ENCODE measurements around the gene MAP1B. TPM values are rescaled to one million over a fixed set of nuclear protein-coding genes. Genes with fewer than 3 reads are reported as not detected.

Gene MAP1B
- total RNA-seq, 1 donor from 2014 or later: 20.5 TPM

- TF ChIP-seq CTCF (IDR thresholded peaks at IDR 0.05): no peak
- Histone ChIP-seq H3K4me3 (no peak overlapping the region), H3K27ac (no peak overlapping the region), H3K36me3 (no peaks in the 10 kb centered on the region), H3K9me3 (no peaks in the 10 kb centered on the region), H3K27me3 (no peaks in the 10 kb centered on the region), H3K4me1 (no peaks in the 10 kb centered on the region)
- DNase-seq (no peak), ATAC-seq (no peak)
- intact Hi-C loops (cut with DNase I): no loop called here
Measured at GRCh38 chr5:72187388-72188075, 80.3 kb downstream of the MAP1B start.

GRCh38 chr5:72188166-72188565 lies 80.9 kb downstream of the MAP1B start:
- H3K27me3 ChIP-seq: no peaks in the 10 kb centered on the region
- no peaks in the 10 kb centered on the region for H3K9me3 ChIP-seq
- no peaks in the 10 kb centered on the region for H3K36me3 ChIP-seq
- no peak for DNase-seq
- intact Hi-C loops (cut with DNase I): no loop called here
- H3K27ac ChIP-seq: no peak overlapping the region
- no peak for ATAC-seq
- no peak overlapping the region for H3K4me3 ChIP-seq
- H3K4me1 ChIP-seq: no peaks in the 10 kb centered on the region
- TF ChIP-seq CTCF (IDR thresholded peaks at IDR 0.05): no peak

- no peak overlapping the region for H3K27ac ChIP-seq
- H3K27me3 ChIP-seq: no peaks in the 10 kb centered on the region
- intact Hi-C loops (cut with DNase I): no loop called here
Measured at GRCh38 chr5:72189146-72189545, 81.9 kb downstream of the MAP1B start.

GRCh38 chr5:72191404-72191803 lies 84.1 kb downstream of the MAP1B start:
- Histone ChIP-seq H3K4me3 (no peak overlapping the region), H3K27me3 (no peaks in the 10 kb centered on the region), H3K36me3 (no peaks in the 10 kb centered on the region), H3K4me1 (no peaks in the 10 kb centered on the region), H3K9me3 (no peaks in the 10 kb centered on the region), H3K27ac (no peak overlapping the region)
- DNase-seq (no peak), ATAC-seq (no peak)
- TF ChIP-seq CTCF (IDR thresholded peaks at IDR 0.05): no peak
- intact Hi-C loops (cut with DNase I): no loop called here

More at GRCh38 chr5:72189146-72189545, 81.9 kb downstream of the MAP1B start:
- no peak for DNase-seq
- ATAC-seq: no peak
- no peaks in the 10 kb centered on the region for H3K36me3 ChIP-seq
- TF ChIP-seq CTCF (IDR thresholded peaks at IDR 0.05): no peak
- no peaks in the 10 kb centered on the region for H3K4me1 ChIP-seq
- no peaks in the 10 kb centered on the region for H3K9me3 ChIP-seq
- H3K4me3 ChIP-seq: no peak overlapping the region

GRCh38 chr5:72194846-72195245 lies 87.6 kb downstream of the MAP1B start:
- no peaks in the 10 kb centered on the region for H3K4me1 ChIP-seq
- H3K36me3 ChIP-seq: no peaks in the 10 kb centered on the region
- intact Hi-C loops (cut with DNase I): no loop called here
- no peak overlapping the region for H3K27ac ChIP-seq
- no peak for TF ChIP-seq CTCF (IDR thresholded peaks at IDR 0.05)
- H3K27me3 ChIP-seq: no peaks in the 10 kb centered on the region
- no peak for ATAC-seq
- no peak for DNase-seq
- H3K4me3 ChIP-seq: no peak overlapping the region
- no peaks in the 10 kb centered on the region for H3K9me3 ChIP-seq

GRCh38 chr5:72195581-72195980 lies 88.3 kb downstream of the MAP1B start:
- ATAC-seq: no peak
- no peak for DNase-seq
- no peak for TF ChIP-seq CTCF (IDR thresholded peaks at IDR 0.05)
- intact Hi-C loops (cut with DNase I): no loop called here
- Histone ChIP-seq H3K36me3 (no peaks in the 10 kb centered on the region), H3K9me3 (no peaks in the 10 kb centered on the region), H3K27me3 (no peaks in the 10 kb centered on the region), H3K27ac (no peak overlapping the region), H3K4me3 (no peak overlapping the region), H3K4me1 (no peaks in the 10 kb centered on the region)

Data from upper lobe of right lung (tissue), 1 donor.